Right lobe of liver (tissue), 4 donors: ENCODE measurements around the gene KMT2C.

Source experiments
- POLR2A ChIP-seq: fragments of 450-650 bp; IDR thresholded peaks from one replicate; pipeline ENCODE4 v1.6.1; 2017; ENCODE audit warnings: antibody characterized with exemption, mild to moderate bottlenecking
- TF ChIP-seq, protein P1 (sequence below), 4 donors: fragments of 200-600 bp in 3 of 4; fragments of 450-650 bp in 1 of 4; IDR thresholded peaks; one replicate each; pipeline versions ENCODE4 v1.5.1 to v1.8.0; 2016 to 2022; ENCODE audit warnings: antibody characterized with exemption in 4 of 4, mild to moderate bottlenecking in 2 of 4
- donor health status: DM: no; HTN: no; CAD: no.
- donor health status: DM: no; HTN: no; CAD: no.
- donor health status: DM: no; HTN: yes; CAD: no.

DNA sequence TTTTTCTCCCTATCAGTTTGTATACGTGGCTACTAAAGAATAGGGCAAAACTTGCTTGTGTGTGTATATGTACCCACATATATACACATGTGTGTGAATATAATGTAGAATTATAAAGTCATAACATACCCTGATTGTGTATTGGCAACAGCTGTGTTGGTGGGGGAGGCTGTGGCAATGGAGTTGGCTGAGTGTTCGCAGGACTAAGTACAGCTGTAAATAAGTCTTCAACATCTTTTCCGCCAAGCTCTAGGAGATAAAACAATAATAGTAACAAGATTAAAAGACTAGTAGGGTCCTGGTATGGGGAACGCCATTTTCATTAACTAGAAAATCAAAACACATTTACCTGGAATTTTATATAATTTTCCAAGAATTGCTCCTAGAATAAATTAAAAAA lies 241.9 kb downstream of the KMT2C start:
- TF ChIP-seq, protein P1, sequence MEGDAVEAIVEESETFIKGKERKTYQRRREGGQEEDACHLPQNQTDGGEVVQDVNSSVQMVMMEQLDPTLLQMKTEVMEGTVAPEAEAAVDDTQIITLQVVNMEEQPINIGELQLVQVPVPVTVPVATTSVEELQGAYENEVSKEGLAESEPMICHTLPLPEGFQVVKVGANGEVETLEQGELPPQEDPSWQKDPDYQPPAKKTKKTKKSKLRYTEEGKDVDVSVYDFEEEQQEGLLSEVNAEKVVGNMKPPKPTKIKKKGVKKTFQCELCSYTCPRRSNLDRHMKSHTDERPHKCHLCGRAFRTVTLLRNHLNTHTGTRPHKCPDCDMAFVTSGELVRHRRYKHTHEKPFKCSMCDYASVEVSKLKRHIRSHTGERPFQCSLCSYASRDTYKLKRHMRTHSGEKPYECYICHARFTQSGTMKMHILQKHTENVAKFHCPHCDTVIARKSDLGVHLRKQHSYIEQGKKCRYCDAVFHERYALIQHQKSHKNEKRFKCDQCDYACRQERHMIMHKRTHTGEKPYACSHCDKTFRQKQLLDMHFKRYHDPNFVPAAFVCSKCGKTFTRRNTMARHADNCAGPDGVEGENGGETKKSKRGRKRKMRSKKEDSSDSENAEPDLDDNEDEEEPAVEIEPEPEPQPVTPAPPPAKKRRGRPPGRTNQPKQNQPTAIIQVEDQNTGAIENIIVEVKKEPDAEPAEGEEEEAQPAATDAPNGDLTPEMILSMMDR (IDR thresholded peaks at IDR 0.05): no peak
- no peak for TF ChIP-seq POLR2A
